ENCODE measurements around the gene TAS2R20.
A peak's percentile ranks its signal among the peaks of the same experiment; 100 is the strongest.

TAS2R20 gene

DNA sequence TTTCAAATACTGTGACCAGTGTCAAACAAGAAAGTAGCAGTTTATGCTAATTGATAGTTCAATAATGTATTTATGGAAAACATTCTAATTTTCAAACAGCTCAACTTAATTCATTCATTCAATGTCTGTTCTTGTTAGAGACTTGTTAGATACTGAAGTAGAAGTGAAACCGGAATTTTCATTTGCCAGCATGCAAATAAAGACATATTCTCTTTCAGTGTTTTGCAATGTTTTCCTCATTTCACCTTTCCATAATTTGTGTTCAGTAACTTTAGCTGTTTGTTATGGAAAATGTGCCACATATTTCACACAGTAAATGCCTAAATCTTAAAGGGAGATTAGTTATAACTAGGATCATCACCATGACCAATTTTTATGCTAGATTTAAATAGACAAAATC is 32.6 kb downstream of the TAS2R20 start:
- Histone ChIP-seq H3F3A (ENCODE audit: control insufficient read depth, insufficient read depth) (no peaks in the 10 kb centered on the region), H3K36me3 (ENCODE audit: control insufficient read depth, low read length) (no peaks in the 10 kb centered on the region), H3K9me3 (ENCODE audit: control insufficient read depth, insufficient read depth, low read length) (no peaks in the 10 kb centered on the region), H3K4me3 (ENCODE audit: low read length) (no peak overlapping the region), H3K79me2 (ENCODE audit: control insufficient read depth, low read length) (no peaks in the 10 kb centered on the region), H3K9me2 (replicated peaks; ENCODE audit: control insufficient read depth, low read length) (no peaks in the 10 kb centered on the region), H3K27ac (ENCODE audit: low read depth, low read length) (no peak overlapping the region), H3K27me3 (ENCODE audit: control insufficient read depth, low read length) (no peaks in the 10 kb centered on the region), H3K4me2 (ENCODE audit: low read length) (no peak overlapping the region), H3K4me1 (ENCODE audit: control insufficient read depth, low read length) (no peaks in the 10 kb centered on the region), H4K20me1 (ENCODE audit: control insufficient read depth, insufficient read depth, low read depth, low read length) (no peaks in the 10 kb centered on the region)
- TF ChIP-seq, protein P1, sequence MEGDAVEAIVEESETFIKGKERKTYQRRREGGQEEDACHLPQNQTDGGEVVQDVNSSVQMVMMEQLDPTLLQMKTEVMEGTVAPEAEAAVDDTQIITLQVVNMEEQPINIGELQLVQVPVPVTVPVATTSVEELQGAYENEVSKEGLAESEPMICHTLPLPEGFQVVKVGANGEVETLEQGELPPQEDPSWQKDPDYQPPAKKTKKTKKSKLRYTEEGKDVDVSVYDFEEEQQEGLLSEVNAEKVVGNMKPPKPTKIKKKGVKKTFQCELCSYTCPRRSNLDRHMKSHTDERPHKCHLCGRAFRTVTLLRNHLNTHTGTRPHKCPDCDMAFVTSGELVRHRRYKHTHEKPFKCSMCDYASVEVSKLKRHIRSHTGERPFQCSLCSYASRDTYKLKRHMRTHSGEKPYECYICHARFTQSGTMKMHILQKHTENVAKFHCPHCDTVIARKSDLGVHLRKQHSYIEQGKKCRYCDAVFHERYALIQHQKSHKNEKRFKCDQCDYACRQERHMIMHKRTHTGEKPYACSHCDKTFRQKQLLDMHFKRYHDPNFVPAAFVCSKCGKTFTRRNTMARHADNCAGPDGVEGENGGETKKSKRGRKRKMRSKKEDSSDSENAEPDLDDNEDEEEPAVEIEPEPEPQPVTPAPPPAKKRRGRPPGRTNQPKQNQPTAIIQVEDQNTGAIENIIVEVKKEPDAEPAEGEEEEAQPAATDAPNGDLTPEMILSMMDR (IDR thresholded peaks at IDR 0.05; ENCODE audit: low read depth, low read length, poor library complexity, severe bottlenecking): no peak

DNA sequence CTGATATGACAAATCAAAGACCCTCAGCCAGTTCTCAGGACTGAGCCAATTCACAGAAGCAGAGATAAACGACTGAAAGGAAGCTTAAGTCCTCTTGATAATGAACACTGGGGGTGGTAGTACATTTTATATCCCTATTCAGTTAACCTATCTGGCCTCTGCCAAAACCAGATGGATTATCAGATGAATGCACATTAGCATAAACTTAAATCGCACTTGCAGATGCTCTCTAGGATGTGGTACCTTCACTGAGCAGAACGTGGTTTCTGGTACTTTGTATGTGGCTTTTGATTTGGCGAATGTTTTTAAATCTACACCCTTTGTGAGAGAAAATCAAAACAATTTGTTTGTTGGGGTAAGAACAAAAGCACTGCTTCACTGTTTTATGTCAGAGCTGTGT is 37.9 kb downstream of the TAS2R20 start:
- Histone ChIP-seq H3K9me3 (ENCODE audit: control insufficient read depth, insufficient read depth, low read length) (no peaks in the 10 kb centered on the region), H3K27ac (ENCODE audit: low read depth, low read length) (no peak overlapping the region), H3K4me2 (ENCODE audit: low read length) (no peak overlapping the region), H3K9me2 (replicated peaks; ENCODE audit: control insufficient read depth, low read length) (no peaks in the 10 kb centered on the region), H3K4me3 (ENCODE audit: low read length) (no peak overlapping the region), H3K36me3 (ENCODE audit: control insufficient read depth, low read length) (no peaks in the 10 kb centered on the region), H3K27me3 (ENCODE audit: control insufficient read depth, low read length) (no peaks in the 10 kb centered on the region), H3K4me1 (ENCODE audit: control insufficient read depth, low read length) (no peaks in the 10 kb centered on the region), H3K79me2 (ENCODE audit: control insufficient read depth, low read length) (no peaks in the 10 kb centered on the region), H4K20me1 (ENCODE audit: control insufficient read depth, insufficient read depth, low read depth, low read length) (no peaks in the 10 kb centered on the region), H3F3A (ENCODE audit: control insufficient read depth, insufficient read depth) (no peaks in the 10 kb centered on the region)
- no peak for TF ChIP-seq EZH2phosphoT487 (IDR thresholded peaks at IDR 0.05; ENCODE audit: borderline replicate concordance, low read length)
- TF ChIP-seq, protein P1 (IDR thresholded peaks at IDR 0.05; ENCODE audit: low read depth, low read length, poor library complexity, severe bottlenecking): no peak

DNA sequence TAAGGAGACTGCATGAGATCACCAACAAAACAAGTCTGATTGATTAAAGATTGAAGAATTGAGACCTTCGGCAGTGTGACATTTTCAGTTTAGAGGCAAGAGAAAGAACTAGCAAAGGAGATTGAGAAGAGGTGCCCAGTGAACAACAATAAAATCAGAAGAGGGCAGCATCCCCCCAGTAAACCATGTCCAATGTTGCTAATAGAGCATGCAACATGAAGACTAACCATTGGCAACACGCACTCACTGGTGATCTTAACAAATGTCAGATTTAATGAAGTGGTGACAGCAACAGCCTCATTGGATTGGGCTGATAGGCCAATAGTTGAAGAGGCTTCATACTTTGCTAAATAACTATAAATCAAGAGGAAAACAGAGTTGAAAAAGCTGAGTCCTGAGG is 38.3 kb downstream of the TAS2R20 start:
- Histone ChIP-seq H3K9me3 (ENCODE audit: control insufficient read depth, insufficient read depth, low read length) (no peaks in the 10 kb centered on the region), H3K27me3 (ENCODE audit: control insufficient read depth, low read length) (no peaks in the 10 kb centered on the region), H3K36me3 (ENCODE audit: control insufficient read depth, low read length) (no peaks in the 10 kb centered on the region), H4K20me1 (ENCODE audit: control insufficient read depth, insufficient read depth, low read depth, low read length) (no peaks in the 10 kb centered on the region), H3K27ac (ENCODE audit: low read depth, low read length) (no peak overlapping the region), H3F3A (ENCODE audit: control insufficient read depth, insufficient read depth) (no peaks in the 10 kb centered on the region), H3K9me2 (replicated peaks; ENCODE audit: control insufficient read depth, low read length) (no peaks in the 10 kb centered on the region), H3K4me3 (ENCODE audit: low read length) (no peak overlapping the region), H3K4me2 (ENCODE audit: low read length) (no peak overlapping the region), H3K4me1 (ENCODE audit: control insufficient read depth, low read length) (no peaks in the 10 kb centered on the region), H3K79me2 (ENCODE audit: control insufficient read depth, low read length) (no peaks in the 10 kb centered on the region)
- no peak for TF ChIP-seq EZH2phosphoT487 (IDR thresholded peaks at IDR 0.05; ENCODE audit: borderline replicate concordance, low read length)
- TF ChIP-seq, protein P1 (IDR thresholded peaks at IDR 0.05; ENCODE audit: low read depth, low read length, poor library complexity, severe bottlenecking): peak; percentile 10

DNA sequence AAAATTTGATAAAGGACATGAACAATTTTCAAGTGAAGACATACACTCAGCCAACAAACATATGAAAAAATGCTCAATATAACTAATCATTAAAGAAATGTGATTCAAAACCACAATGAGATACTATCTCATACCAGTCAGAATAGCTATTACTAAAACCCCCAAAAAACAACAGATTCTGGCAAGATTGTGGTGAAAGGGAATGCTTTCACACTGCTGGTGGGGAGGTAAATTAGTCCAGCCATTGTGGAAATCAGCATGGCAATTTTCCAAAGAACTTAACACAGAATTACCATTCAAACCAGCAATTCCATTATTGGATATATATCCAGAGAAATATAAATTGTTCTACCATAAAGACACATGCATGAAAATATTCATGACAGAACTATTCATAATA is 40.4 kb downstream of the TAS2R20 start:
- Histone ChIP-seq H3K4me3 (ENCODE audit: low read length) (no peak overlapping the region), H3K4me1 (ENCODE audit: control insufficient read depth, low read length) (no peaks in the 10 kb centered on the region), H3K9me3 (ENCODE audit: control insufficient read depth, insufficient read depth, low read length) (peaks cover 3% of the 10 kb centered on the region; the same call in 1 of the 2 replicates), H3K4me2 (ENCODE audit: low read length) (no peak overlapping the region), H3K27ac (ENCODE audit: low read depth, low read length) (no peak overlapping the region), H3K36me3 (ENCODE audit: control insufficient read depth, low read length) (no peaks in the 10 kb centered on the region), H3F3A (ENCODE audit: control insufficient read depth, insufficient read depth) (no peaks in the 10 kb centered on the region), H3K9me2 (replicated peaks; ENCODE audit: control insufficient read depth, low read length) (no peaks in the 10 kb centered on the region), H4K20me1 (ENCODE audit: control insufficient read depth, insufficient read depth, low read depth, low read length) (no peaks in the 10 kb centered on the region), H3K27me3 (ENCODE audit: control insufficient read depth, low read length) (no peaks in the 10 kb centered on the region), H3K79me2 (ENCODE audit: control insufficient read depth, low read length) (no peaks in the 10 kb centered on the region)
- TF ChIP-seq, protein P1 (IDR thresholded peaks at IDR 0.05; ENCODE audit: low read depth, low read length, poor library complexity, severe bottlenecking): no peak
- TF ChIP-seq EZH2phosphoT487 (IDR thresholded peaks at IDR 0.05; ENCODE audit: borderline replicate concordance, low read length): no peak
